MM.1S (cell line): Measurements from ENCODE around the gene CCDC154.

Source experiments
- CTCF ChIP-seq: fragments of 300-600 bp; sonication (generic); IDR thresholded peaks from 2 replicates; pipeline ENCODE4 v1.5.1; 2016; ENCODE audit warnings: antibody characterized with exemption, low read length, mixed read lengths
- EZH2 ChIP-seq: fragments of 300-600 bp; sonication (generic); optimal IDR thresholded peaks from 2 replicates; pipeline ENCODE3; 2017; ENCODE audit warnings: low read depth, mild to moderate bottlenecking, antibody characterized with exemption, low read length, mixed read lengths

GRCh38 chr16:1447965-1448364 lies 3.6 kb upstream of the CCDC154 start:
- TF ChIP-seq CTCF (no peak), EZH2 (no peak)
